NCI-H1105 treated with DMSO at 0.1 percent for 48 hours (cell line): ENCODE data around the gene RAD51.
"Not testable (repeated sequence)": the region's sequence is repeated elsewhere in the genome, so short reads cannot be mapped to it uniquely, and the experiment has no call there.

ENCODE experiments used
- DNase-seq: peaks from one replicate; lab custom pipeline; 2025; lab: John Stamatoyannopoulos, UW

RAD51 gene

GRCh38 chr15:40694688-40695468, at the start of gene RAD51:
Gene RAD51 (plus strand): TSS chr15:40695174. CDS start chr15:40698759, 3,585 bp downstream.
- DNase-seq: peak; percentile 75

- DNase-seq: no peak
Observed at GRCh38 chr15:40647523-40647922, 47.5 kb upstream of the RAD51 start.

- DNase-seq: no peak
Observed at GRCh38 chr15:40650479-40650878, 44.5 kb upstream of the RAD51 start.

- DNase-seq: no peak
Observed at GRCh38 chr15:40660686-40661085, 34.3 kb upstream of the RAD51 start.

- DNase-seq: no peak
Observed at GRCh38 chr15:40664909-40665308, 30.1 kb upstream of the RAD51 start.

GRCh38 chr15:40676290-40676689, 18.7 kb upstream of the RAD51 start:
- not testable (repeated sequence) for DNase-seq

GRCh38 chr15:40676906-40677305, 18.1 kb upstream of the RAD51 start:
- not testable (repeated sequence) for DNase-seq

GRCh38 chr15:40680151-40680550, 14.8 kb upstream of the RAD51 start:
- DNase-seq: no peak

GRCh38 chr15:40680959-40681358, 14.0 kb upstream of the RAD51 start:
- DNase-seq: not testable (repeated sequence)

GRCh38 chr15:40684381-40684780, 10.6 kb upstream of the RAD51 start:
- DNase-seq: no peak

- no peak for DNase-seq
Observed at GRCh38 chr15:40685376-40685775, 9.6 kb upstream of the RAD51 start.

GRCh38 chr15:40688932-40689799, 5.8 kb upstream of the RAD51 start:
- DNase-seq: no peak

- no peak for DNase-seq
Observed at GRCh38 chr15:40691737-40692136, 3.2 kb upstream of the RAD51 start.

- no peak for DNase-seq
Observed at GRCh38 chr15:40693904-40694687, 878 bp upstream of the RAD51 start.

- DNase-seq: no peak
Observed at GRCh38 chr15:40695469-40695890, 506 bp downstream of the RAD51 start.

GRCh38 chr15:40696228-40696627, 1.3 kb downstream of the RAD51 start:
- no peak for DNase-seq

GRCh38 chr15:40697916-40698315, 2.9 kb downstream of the RAD51 start:
- DNase-seq: no peak

GRCh38 chr15:40702077-40702476, 7.1 kb downstream of the RAD51 start:
- DNase-seq: no peak

GRCh38 chr15:40706121-40706520, 11.1 kb downstream of the RAD51 start:
- no peak for DNase-seq

- no peak for DNase-seq
Observed at GRCh38 chr15:40714144-40714543, 19.2 kb downstream of the RAD51 start.

- DNase-seq: no peak
Observed at GRCh38 chr15:40716165-40716564, 21.2 kb downstream of the RAD51 start.

GRCh38 chr15:40721701-40722100, 26.7 kb downstream of the RAD51 start:
- DNase-seq: no peak
